Umbilical cord (tissue), 2 donors: ENCODE data around the gene HOXA5. TPM values are rescaled to one million over a fixed set of nuclear protein-coding genes. Genes with fewer than 3 reads are reported as not detected.
A peak's percentile ranks its signal among the peaks of the same experiment; 100 is the strongest.

Experiments
- DNase-seq: peaks from one replicate; pipeline ENCODE4 v3.0.0-alpha.2; 2015; ENCODE audit warnings: low spot score
- total RNA-seq: library from RNA; depleted of rRNA; stranded (reverse); fragments of >200 nt; gene quantifications from one replicate; pipeline ENCODE4 v1.2.3, GENCODE V29; 2014; ENCODE audit warnings: low replicate concordance; ENCODE audit not compliant: insufficient read depth

Gene HOXA5
- total RNA-seq, 1 donor from 2014 or later: 2.9 TPM

DNA sequence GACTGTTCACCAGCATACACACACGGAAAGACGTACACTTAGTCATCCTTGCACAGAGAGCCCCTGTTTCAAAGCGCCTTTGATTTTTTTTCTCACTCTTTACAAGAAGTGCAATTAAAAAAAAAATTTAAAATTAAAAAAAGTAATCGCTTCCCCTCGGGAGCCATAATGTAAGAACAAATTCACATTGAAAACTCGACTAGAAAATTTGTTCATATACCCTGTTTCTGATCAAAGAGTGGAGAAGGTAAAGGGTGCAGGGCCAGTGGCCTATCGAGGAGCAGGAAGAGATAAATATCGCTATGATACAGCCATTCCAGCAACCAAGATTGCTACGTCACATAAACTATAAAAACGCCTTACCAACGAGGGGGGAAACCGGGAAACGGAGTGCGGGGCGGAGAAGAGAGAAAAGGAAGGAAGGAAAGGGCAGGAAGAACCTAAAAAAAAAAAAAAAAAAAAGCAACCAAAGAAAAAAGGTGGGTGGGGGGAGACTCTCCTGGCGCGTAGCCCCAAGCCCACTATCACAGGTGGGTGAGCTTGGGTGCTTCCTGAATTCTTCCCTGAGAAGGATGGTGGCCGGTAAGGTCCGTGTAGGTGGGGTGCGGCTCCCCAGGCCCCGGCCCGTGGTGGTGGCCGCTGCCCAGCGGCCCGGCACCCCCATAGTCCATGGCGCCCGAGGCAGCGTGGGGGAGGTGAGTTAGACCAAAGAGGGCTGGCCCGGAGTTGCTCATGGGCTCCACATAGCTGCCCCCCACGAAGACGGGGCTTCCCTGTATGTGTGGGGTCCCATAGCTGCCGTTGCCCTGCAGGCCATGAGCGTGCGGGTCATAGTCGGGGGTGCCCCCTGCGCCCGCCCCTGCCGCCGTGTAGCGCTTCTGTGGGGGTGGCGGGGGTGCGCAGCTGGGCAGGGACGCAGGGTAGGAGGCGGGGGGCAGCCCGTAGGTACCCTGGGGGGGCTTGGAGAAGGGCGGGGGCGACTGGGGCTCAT lies 35.8 kb downstream of the HOXA5 start:
- no peak for DNase-seq

DNA sequence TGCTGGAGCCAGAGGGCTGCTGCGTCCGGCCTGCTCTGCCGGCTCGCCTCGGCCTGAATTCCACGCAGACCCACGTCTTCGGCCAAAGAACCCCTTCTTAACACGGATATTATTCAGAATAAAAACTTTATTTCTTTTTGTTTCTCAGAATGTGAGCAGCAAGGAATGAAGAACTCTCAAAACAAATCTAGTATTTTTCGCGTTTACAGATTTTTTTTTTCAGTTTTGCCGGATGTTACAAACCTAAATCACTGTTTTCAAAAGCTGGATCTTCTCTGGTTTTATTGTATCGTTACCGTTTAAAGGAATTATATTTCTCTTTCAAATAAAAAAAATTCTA lies 36.6 kb downstream of the HOXA5 start:
- no peak for DNase-seq

DNA sequence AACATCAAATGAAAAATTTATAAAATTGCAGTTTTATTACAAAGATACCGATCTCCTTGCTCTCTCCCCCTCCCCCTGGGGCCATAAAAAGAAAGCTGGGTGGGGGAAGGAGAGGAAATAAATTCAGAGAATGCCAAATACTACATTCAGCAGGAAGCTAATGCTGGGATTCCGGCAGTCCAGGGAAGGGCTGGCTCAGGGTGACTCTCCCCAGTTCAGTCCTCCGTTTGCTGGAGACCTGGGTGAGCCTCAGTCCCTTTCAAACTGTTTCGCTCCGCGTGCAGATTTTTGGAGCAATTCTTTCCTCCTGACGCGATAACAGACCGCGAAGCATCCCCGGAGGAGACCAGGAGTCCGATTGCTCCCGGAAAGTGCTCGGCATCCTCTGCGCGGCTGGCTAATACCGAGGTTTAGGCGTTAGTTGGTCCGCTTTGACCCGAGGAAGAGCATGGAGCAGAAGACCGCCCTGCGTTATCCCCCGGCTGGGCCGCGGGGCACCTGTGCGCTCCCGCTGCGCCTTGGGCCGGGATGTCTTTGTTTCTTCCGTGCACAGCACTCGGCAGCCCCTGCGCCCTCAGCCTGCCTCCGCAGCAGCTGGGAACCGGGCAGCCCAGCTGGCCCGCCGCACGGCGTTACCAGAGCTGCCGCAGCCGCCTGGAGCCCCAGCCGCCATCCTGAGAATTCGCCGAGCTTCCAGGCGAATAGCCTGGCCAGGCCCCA lies 37.1 kb downstream of the HOXA5 start:
- DNase-seq: no peak

DNA sequence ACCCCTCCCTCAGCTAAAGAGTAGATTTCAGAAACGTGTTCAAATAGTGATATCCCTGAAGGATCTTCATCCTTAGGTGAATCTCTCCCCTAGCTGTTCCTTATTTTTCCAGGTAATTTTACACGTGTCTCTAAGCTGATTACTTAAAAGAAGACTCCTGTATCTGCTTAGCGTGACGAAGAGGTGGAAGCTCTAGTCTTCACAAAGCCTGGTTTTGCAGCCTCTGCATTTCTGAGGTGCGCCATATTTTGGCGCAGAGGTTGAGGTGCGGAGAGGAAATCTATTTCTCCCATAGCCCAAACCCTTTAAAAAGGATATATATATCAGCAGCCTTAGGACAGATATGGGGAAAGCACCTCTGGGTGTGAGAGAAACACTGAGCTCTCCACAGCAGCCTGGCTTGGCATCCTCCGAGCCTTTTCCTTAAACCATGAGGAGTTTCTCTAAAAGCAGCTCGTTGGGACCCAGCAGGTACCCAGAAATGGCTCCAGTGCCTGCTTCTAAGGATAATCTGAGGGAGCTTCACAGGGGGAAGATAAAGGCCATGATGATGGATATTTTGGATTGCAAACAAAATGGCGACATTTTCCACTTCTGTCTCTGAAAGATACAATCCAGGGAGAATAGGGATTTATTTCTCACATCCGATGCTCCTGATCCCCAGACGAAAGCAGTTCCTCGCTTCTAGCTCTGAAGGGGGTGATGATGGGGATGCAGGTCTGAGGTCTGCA lies 38.0 kb downstream of the HOXA5 start:
- no peak for DNase-seq

DNA sequence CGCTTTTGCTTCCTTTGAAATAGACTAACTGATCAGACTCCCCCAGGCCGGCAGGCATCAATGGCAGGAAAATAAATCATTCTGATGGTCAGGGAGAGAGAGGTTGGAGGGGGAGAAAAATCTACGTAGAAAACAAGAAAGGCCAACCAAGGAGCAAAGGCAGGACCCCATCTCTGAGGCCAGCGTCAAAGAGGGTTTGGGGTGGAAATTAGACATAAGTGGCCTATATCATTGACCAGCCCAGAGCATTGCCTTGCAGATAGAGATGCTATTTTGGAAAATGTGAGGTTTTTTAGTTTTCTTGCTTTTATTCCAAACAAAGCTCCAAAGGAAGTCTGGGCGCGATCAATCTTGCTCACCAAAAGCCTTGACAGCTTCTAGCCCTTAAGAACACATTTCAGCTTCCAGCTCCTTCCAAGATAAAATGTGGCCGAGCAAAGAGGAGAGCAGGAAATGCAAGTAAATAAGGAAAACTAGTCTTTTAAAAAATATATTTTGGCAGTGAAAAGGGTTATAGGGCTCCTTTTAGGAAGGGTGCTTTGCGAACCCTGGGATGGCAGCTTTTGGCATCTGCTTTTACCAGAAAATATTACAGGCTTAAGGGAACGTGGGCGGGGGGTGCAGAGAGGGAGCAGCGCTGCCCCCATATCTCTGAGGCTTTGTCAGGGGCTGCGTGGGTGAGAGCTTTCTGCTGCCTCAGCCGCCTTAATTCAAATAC lies 39.0 kb downstream of the HOXA5 start:
- DNase-seq: peak; percentile 73

DNA sequence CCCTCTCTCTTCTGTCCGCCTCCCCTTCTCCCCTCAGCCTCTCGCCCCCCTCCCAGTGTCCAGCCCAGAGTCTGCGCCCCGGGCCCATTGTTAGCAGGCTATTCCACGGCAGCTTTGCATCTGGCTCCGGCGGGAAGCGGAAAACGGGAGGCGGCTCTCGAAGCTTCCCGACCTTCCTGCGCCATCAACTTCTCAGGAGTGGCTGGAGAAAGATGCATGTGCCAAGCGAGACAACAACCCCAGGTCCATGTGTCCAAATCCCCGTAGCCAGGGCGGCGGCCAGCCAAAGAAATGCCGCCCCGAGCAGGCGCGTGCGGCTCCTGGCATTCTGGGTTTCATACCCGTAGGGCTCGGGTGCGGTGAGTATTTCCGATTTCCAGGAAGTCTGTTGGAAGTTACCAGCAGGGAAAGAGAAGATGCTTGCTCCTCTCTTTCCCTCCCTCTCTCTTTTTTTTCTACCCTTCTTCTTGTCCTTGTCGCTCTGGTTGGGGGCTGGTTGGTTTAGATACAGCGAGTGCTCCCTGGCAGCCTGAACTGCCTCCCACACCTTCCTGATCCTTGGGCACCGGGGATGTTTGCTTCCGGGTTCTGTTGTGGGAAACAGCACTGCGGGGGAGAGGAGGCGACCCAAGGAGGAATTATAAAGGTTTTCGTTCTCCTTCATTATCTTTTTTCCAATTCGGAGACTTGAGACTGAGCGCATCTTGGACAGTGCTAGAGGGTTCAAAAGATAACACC lies 39.8 kb downstream of the HOXA5 start:
- DNase-seq: no peak

DNA sequence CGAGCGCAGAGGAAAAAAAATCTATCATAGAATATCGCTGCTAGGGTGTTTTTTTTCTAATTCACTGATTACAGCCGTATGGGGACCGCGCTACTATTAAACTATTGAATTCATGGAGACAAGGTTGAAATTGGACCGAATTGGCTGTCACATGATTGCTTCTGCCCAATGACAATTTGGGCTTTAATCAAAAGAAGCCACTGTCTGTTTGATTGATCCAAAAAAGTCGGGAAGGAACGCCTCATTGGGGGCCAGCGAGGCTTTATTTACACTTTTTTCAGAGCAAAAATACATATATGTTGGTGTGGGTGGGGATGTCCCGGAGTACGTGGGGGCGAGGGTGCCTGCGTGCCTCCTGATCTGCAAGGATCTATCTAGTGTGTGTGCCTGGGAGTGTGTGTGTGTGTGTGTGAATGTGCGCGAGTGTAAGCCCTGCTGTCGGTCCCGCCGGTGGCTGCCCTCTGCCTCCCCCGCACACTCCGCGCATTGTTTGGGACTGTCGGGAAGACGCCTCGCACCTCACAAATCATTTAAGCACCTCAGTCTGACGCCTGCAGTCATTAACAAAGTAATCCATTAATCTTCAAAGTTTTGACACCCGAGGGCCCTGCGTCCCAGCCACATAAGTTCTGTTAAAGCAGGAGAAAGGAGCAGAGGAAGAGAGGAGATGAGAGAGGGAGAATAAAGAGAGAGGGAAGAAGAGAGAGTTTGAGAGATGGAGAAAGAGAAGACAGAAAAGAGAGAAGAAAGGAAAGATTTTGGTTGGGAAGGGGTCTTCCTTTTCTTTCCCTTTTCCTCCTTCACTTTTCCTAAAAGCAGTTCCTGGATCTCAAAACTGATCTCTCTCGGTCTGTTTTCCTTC lies 40.7 kb downstream of the HOXA5 start, which contains the start of gene HOXA2:
HOXA2 (minus strand) TSS at position 103 of the 862 bp plus-strand sequence. CDS start 183 bp downstream, outside the sequence.
- no peak for DNase-seq

DNA sequence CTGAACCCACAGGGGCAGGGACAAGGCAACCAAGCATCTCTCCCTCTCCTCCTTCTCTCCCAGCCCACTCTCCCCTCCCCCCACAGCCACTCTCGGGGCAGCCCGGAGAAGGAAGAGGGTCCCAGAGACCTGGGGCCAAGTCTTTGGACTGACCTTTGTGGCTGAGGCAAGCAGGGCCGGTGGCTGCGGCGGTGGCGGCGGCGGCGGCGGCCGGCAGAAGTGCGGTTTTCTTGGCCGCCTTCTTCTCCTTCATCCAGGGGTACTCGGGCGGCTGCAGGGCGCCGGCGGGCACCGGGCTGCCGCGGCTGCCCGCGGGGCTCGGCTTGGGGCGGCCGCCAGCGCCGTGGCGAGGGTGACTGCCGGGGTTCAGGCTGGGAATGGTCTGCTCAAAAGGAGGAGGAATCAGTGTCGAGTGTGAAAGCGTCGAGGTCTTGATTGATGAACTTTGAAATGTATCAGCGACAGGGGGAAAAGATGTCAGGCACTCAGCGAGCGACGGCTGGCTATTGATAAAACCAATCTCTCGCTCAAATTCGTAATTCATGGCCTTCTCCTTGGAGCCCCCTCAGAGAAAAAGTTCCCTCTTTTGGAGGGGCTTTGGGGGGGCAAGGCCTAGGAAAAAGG lies 41.4 kb downstream of the HOXA5 start:
- DNase-seq: no peak

DNA sequence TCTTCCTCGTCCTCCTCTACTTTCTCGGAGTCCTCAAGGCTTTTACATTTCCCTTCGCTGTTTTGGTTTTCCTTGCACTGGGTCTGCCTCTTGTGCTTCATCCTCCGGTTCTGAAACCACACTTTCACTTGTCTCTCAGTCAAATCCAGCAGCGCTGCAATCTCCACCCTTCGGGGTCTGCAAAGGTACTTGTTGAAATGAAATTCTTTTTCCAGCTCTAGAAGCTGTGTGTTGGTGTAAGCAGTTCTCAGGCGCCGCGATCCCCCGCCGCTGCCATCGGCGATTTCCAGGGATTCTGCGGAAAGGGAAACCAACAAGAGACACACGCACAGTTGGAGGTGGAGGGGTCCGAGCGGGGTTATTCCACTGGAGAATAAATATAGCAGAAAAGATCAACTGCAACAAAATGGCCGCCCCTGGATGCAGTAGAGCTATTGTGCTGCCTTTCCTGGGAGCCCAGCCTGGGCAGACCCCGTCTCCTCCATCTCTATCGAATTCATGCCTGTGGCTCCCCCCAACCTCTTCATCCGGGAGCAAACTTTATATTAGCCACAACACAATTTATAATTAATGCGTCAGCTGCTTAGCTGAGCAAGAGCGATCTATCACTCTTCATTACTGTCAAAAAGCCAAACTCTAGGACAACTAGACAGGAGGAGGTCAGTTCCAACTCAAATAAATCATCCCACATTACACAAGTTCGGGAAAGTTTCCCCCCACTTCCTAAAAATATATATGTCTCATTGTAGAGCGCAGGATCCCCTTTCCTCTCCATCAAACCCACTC lies 42.1 kb downstream of the HOXA5 start:
- DNase-seq: peak; percentile 4

DNA sequence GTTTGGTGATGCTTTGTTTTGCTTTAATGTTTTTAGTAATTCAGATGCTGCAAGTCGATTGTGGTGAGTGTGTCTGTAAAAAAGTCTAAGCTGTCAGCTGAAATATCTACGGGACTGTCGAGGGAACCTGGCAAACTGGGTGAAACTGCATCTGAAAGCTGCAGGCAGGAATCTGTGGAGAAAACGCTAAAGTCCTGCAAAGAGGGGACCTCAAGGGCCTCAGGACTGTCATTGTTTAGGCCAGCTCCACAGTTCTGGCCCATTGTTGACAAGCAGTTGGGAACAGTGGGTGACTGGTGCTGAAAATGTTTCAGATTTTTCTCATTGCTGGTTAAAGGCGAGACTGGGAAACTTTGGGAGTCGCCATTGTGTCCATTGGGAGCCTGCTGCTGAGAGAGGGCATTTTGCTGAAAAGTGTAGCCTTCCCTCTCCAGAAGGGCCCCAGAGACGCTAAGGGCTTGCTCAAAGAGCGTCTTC lies 42.7 kb downstream of the HOXA5 start:
- DNase-seq: peak; percentile 3

DNA sequence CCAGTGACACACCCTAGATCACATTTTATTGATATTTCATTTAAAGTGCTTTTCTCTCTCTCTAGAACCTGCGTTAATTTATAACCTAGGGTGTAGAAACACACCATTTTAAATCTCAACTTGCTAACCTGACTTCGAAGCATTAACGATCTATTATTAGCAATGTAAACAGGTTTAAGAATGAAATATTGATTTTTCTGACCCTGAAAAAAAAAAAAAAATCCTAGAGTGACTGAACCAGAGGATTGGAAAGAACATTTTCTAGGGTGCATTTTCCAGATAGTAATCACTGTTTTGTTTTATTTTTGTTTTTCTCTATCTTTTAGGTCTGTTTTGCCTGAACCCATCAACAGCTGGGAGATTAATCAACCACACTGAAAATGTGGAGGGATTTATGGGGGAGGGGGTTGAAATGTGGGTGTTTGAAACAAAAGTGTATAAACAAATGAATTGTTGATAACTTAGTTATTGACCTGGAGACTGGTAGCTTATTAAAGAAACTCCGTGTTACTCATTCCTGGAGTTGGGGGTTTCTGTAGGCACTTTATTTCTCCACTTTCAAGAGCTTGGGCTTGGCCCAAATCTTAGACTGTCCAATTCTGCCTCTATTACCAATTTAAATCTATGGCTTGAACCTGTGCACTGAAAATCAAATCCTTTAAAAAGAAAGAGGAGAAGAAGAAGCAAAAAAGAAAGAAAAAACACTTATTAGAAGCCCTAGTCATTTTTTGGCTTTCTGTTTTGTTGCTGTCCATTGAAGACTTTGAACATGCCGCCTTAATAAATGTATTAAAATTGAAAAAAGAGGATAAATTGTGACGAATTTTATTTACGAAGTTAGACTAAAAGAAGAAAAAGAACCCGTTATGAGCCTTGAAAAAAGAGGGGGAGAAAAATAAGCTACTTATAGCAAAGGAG lies 43.8 kb downstream of the HOXA5 start:
- no peak for DNase-seq

DNA sequence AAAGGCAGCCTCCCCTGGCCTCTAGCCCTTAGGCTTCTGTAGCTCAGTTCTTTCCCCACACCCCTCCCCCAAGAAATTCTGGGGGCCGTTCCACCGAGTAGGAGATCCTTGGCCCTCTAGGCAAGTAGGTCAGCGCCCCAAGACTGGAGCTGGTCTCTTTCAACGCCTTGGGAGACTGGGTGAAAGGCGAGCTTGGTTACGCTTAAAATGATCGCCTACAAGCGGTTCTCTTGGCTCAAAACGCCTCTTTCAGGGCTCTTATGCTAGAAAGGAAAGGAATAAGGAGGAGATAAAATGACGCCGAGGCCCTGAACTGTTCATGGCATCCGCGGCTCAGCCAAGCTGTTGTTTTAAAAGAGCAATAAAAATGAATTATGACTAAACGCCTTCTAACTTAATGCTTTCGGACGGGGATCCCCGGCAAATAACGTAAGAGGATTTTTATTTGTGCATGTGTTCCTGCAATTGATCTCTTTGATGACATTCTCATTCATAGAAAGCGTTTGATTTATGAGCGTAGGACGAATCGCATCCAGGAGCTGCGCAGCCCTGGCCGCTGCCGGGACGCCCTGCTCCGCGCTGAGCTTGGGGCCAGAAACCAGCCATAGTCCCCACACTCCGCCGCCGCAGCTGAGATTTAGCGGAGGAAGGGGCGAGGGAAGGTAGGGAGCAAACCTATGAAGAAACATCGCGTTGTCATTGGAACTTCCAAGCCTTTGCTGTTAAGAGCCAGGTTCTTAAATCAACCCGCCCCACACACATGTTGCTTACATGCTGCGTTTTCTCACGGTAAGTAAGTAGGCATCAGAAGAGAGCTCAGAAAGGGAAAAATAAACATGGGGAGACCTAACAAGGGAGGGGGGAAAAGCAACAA lies 44.7 kb downstream of the HOXA5 start:
- peak; percentile 84 for DNase-seq

DNA sequence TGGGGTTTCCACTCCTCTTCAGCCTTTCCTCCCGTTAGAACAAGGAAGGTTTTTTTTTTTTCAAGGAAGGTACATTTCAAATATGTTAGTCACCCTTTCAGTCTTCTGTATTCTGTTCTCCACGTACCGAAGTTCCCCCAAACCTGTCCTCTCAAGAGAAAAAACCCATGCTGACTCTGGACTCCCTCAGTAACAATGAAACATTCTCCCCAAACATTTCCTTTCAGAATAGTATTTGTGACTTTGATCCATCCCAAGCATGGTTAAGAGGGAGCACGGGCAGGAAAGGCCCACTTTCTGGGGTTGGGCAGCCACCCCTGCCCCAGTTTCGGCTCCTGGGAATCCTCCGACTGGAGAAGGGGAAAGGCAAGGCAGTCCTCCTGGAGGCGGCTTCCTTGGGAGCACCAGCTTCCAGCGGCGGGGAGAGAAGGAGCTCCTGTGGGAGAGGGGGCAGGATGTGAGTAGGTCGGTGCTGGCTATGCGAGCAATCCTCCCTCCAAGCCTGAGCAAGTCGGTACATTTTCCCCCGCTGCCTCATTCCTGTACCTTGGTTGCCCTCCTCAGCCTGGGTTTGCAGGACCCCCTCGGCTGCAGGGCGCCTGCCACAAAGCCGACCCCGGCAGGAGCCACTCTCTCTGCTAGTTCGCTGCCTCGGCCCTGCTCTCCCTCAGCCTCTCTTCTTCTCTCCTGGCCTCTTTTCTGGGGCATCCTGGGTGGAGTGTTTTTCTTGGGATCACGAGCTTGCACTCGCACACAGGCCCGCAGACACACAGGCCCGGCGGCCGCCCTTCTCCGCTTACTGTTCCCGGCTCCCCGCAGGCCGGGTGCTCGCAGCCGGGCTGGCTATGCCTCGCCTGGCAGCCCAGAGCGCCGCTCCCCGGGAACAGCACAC lies 45.5 kb downstream of the HOXA5 start:
- DNase-seq: peak; percentile 24

DNA sequence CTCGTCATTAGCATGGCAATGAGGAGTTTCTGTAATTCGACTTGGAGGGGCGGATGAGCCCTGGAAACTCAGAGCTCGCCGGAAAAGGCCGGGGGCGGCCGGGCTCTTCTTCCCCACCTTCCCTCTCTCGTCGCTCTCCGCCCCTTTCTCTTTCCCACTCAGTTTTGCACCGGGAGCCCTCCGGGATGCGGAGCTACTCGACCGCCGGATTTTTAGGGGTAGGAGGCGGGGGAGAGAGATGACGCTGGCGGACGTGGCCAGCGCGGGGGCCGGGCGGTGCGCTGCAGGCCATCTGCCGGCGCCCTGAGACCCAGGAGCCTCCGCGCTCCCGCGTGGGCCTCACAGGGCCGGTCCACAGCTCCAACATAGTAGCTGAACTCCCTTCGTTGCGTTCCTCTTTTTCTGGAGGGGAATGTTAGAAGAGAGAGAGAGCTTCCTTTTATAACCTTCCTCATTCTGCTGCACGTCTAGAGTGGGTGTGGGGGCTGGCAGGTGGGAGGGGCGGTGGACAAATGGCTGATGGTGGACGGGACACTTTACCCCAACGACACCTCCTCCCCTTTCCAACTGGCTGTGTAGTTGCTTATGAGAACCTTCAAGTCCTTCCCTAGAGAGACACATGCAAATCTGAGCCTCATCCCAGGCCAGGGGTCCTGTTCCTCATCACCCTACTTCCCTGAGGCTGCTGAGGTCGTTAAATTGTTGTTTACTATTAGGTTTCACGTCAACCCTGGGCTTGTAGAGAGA lies 46.5 kb downstream of the HOXA5 start:
- DNase-seq: peak; percentile 53
